ENCODE measurements around the gene FUT8. TPM values are rescaled to one million over a fixed set of nuclear protein-coding genes. Genes with fewer than 3 reads are reported as not detected.

The FUT8 gene
- total RNA-seq, 1 experiment from 2014 or later = 42.3 TPM

GRCh38 chr14:65370801-65371248 lies 41.7 kb upstream of the FUT8 start:
- no TSS peak for BruUV-seq (replicated peaks)
- Histone ChIP-seq H3K9me3 (ENCODE audit: control insufficient read depth in 1 of 2, insufficient read depth in 1 of 2, low read depth in 1 of 2, low read length in 2 of 2) (no peaks in the 10 kb centered on the region), H3K9ac (ENCODE audit: low read length) (no peak overlapping the region), H3K4me3 (replicated peaks in 1 of 2; ENCODE audit: low read depth in 1 of 2, low read length in 2 of 2) (no peak overlapping the region), H3K4me2 (ENCODE audit: low read length) (no peak overlapping the region), H3K79me2 (ENCODE audit: insufficient read depth, low read length) (no peaks in the 10 kb centered on the region), H3K36me3 (ENCODE audit: control insufficient read depth in 1 of 2, insufficient read depth in 2 of 2, low read length in 2 of 2) (no peaks in the 10 kb centered on the region), H4K20me1 (ENCODE audit: insufficient read depth) (no peaks in the 10 kb centered on the region), H3K9me2 (ENCODE audit: insufficient read depth) (no peaks in the 10 kb centered on the region), H3K27ac (ENCODE audit: low read depth, low read length) (no peak overlapping the region), H3K4me1 (ENCODE audit: control insufficient read depth in 1 of 2, insufficient read depth in 2 of 2, low read length in 2 of 2) (0 out of 4 replicates have a peak, but pooled peaks cover 0 to 3% of the 10 kb centered on the region in 2 experiments), H3K27me3 (ENCODE audit: insufficient read depth, low read length) (no peaks in the 10 kb centered on the region), H2AFZ (ENCODE audit: low read depth, low read length, poor library complexity, severe bottlenecking) (no peak overlapping the region)
- ChIA-PET POLR2A (interaction anchor here (0.6 kb wide), 1 partner anchor 41 kb away, joined by 3 read pairs; no protein-coding TSS in a partner anchor), RAD21 (ENCODE audit: low non-redundant PET in 1 of 2, low total read pairs in 2 of 2, uncharacterized antibody in 2 of 2, unreplicated experiment in 2 of 2) (no interaction called here), CTCF (no interaction called here)
- ATAC-seq (no peak), DNase-seq (ENCODE audit: low read depth, low spot score) (no peak)
- TF ChIP-seq TCF7L2 (IDR thresholded peaks at IDR 0.05; ENCODE audit: borderline replicate concordance, extremely low read depth, insufficient read depth, insufficient read length) (no peak), CEBPB (IDR thresholded peaks at IDR 0.05; ENCODE audit: low read depth) (no peak), YY1 (IDR thresholded peaks at IDR 0.05; ENCODE audit: extremely low read depth, insufficient replicate concordance, low read depth, low read length) (no peak), POLR2AphosphoS5 (IDR thresholded peaks at IDR 0.05; ENCODE audit: low read depth, low read length) (no peak), CTCF (IDR thresholded peaks at IDR 0.05 in 2 of 3, conservative IDR thresholded peaks at IDR 0.05 in 1 of 3; ENCODE audit: borderline replicate concordance in 1 of 3, insufficient read depth in 1 of 3, low read depth in 2 of 3, low read length in 2 of 3) (no peak)
- intact Hi-C loops (cut with micrococcal nuclease) = no loop called here

GRCh38 chr14:65371784-65372183 lies 40.7 kb upstream of the FUT8 start:
- ATAC-seq = no peak
- no peak for TF ChIP-seq POLR2AphosphoS5 (IDR thresholded peaks at IDR 0.05; ENCODE audit: low read depth, low read length)
- RAD21 ChIA-PET (ENCODE audit: low non-redundant PET in 1 of 2, low total read pairs in 2 of 2, uncharacterized antibody in 2 of 2, unreplicated experiment in 2 of 2) = no interaction called here

More at GRCh38 chr14:65371784-65372183, 40.7 kb upstream of the FUT8 start:
- intact Hi-C loops (cut with micrococcal nuclease) = no loop called here
- H3K9me3 ChIP-seq (ENCODE audit: control insufficient read depth in 1 of 2, insufficient read depth in 1 of 2, low read depth in 1 of 2, low read length in 2 of 2) = no peaks in the 10 kb centered on the region
- no peaks in the 10 kb centered on the region for H3K9me2 ChIP-seq (ENCODE audit: insufficient read depth)
- peak overlapping the region; percentile 79 for H2AFZ ChIP-seq (ENCODE audit: low read depth, low read length, poor library complexity, severe bottlenecking)
- no peaks in the 10 kb centered on the region for H3K36me3 ChIP-seq (ENCODE audit: control insufficient read depth in 1 of 2, insufficient read depth in 2 of 2, low read length in 2 of 2)
- H3K9ac ChIP-seq (ENCODE audit: low read length) = no peak overlapping the region
- no peaks in the 10 kb centered on the region for H4K20me1 ChIP-seq (ENCODE audit: insufficient read depth)
- H3K4me2 ChIP-seq (ENCODE audit: low read length) = no peak overlapping the region
- DNase-seq (ENCODE audit: low read depth, low spot score) = no peak
- H3K79me2 ChIP-seq (ENCODE audit: insufficient read depth, low read length) = no peaks in the 10 kb centered on the region
- ChIA-PET POLR2A (no interaction called here), CTCF (no interaction called here)
- H3K27ac ChIP-seq (ENCODE audit: low read depth, low read length) = no peak overlapping the region
- H3K4me1 ChIP-seq (ENCODE audit: control insufficient read depth in 1 of 2, insufficient read depth in 2 of 2, low read length in 2 of 2) = 0 out of 4 replicates have a peak, but pooled peaks cover 0 to 3% of the 10 kb centered on the region in 2 experiments
- BruUV-seq (replicated peaks) = no TSS peak
- H3K27me3 ChIP-seq (ENCODE audit: insufficient read depth, low read length) = no peaks in the 10 kb centered on the region
- H3K4me3 ChIP-seq (replicated peaks in 1 of 2; ENCODE audit: low read depth in 1 of 2, low read length in 2 of 2) = no peak overlapping the region

Data from HCT116 (cell line).